CD4-positive, alpha-beta T cell treated with Interleukin-15 for 1 hour (primary cell): ENCODE results near the gene PDAP1.
A peak's percentile ranks its signal among the peaks of the same experiment; 100 is the strongest.
"Not testable (repeated sequence)": the region's sequence is repeated elsewhere in the genome, so short reads cannot be mapped to it uniquely, and the experiment has no call there.

Experiments
- DNase-seq: peaks from one replicate; pipeline ENCODE4 v3.0.0-alpha.2; 2020

PDAP1 gene, protein sequence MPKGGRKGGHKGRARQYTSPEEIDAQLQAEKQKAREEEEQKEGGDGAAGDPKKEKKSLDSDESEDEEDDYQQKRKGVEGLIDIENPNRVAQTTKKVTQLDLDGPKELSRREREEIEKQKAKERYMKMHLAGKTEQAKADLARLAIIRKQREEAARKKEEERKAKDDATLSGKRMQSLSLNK

DNA sequence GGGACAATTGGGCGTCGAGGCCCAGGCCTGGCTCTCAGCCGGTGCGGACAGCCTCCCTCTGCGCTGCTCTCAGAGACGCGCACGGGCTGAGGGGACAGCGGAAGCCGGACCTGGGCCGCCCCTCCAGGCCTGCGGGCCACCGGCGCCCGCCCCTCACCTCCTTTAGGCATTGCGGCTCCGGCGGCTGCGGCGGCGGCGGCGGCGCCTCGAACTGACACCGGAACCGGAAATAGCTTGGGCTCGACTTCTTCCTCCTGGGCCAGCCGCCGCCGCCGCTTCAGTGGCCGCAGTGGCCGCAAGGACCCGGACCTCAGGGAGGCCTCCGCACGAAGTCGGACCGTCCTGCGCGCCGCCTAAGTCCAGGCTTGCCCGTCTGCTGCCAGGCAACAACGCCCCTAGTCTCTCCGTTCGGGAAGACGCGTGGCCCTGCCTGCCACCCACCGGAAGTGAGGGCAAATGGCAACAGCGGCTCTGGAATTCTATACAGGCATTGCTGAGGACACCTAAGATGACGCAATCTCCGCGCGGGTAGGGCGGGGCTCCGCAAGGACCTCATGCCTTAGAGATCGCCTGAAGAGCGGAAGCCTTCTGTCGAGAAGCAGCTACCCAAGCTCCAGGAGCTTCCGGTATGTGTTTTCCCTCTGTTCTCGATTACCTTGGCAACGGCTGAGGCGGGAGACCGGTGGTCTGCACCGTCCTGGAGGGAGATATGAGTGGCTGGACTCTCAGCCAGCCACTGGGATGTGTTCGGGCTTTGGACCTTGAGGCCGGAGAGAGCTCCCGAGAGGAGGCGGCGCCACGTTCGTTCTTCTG lies at the start of gene PDAP1, which contains the start of gene BUD31:
TSS of gene PDAP1 (minus strand) at position 219 of the 813 bp plus-strand sequence. CDS start at position 170, 49 bp downstream.
TSS of gene BUD31 (plus strand) at position 591 of the 813 bp plus-strand sequence. CDS start 2,124 bp downstream, outside the sequence.
- DNase-seq: peak; percentile 93

DNA sequence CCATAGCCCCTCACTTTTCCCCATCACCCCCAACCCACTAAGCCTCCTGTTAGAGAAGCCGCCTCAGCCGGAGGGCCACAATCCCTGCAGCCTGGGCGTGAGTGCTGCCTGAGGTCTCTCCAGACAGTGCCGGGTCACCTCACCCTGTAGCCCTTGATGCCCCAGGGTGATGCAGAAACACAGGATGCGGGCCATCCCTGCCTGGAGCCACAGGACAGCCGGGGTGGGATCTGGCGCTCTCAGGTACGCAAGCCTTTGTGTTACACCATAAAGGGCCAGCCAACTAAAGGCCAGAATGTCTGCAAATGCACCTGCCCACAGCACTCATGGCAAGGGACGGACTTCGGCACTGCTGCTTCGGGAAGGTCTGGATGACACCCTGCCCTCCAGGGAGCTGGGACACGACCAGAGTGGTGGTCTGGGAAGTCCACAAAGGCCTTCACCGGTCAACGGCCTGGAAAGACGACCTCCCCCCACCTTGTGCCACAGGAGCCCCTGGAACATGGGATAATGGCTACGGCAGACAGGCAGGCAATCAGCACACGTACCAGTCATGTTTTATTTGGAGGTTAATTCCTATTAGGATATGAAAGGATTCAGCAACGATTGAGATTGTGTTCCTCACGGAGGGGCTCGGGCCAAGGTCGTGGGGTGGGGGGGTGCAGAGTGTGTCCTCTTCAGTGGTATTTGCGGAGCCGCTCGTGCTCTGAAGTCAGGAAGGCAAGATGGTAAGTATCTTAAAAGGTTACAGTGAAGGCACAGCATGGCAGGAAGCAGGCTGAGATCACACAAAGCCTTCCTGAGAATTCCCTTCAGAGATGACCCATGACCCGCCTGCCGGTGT lies 49.5 kb upstream of the PDAP1 start:
- no peak for DNase-seq

DNA sequence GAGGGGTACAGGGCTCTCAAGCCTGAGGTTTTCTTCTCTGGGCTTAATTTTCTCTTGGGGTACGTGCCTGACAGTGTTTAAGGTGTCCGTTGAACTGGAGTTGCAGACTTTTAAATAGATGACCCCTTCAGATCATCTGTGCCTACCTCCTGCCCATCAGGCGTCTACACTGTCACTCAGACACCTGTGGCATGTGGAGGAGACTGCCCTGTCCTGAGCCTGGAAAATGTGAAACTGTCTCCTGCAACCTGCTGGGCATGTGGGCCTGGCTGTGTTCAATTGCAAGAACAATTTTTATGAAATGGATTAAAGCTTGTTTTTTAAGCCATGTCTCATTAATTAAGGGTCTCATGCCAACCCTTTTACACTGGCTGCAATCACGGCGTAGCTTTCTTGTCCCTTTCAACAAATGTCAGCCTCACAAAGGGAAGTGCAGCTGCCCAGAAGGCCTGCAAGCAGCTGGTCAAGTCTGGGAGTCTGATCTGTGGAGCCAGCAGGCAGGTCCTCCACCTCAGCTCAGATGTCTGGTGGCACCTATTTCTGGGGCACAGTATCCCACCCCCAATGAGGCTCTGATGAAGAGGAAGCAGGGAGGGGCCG lies 48.8 kb upstream of the PDAP1 start:
- no peak for DNase-seq

DNA sequence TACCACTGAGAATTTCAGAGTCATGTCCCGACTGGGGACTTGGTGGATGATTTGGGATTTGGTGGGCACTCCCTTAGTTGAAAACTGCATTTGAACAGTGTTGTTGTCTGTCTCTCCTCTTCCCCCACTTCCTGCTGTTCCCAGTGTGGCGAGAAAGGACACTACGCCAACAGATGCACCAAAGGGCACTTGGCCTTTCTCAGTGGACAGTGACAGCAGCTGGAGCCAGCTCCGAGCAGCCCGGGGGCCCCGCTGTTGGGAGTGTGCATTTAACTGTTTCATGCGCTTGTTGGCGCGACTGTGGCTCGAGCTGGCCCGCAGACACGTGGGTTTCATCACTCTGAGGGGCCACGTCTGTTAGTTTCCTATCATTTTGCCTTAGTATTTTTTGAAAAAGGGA lies 47.9 kb upstream of the PDAP1 start:
- DNase-seq: no peak

DNA sequence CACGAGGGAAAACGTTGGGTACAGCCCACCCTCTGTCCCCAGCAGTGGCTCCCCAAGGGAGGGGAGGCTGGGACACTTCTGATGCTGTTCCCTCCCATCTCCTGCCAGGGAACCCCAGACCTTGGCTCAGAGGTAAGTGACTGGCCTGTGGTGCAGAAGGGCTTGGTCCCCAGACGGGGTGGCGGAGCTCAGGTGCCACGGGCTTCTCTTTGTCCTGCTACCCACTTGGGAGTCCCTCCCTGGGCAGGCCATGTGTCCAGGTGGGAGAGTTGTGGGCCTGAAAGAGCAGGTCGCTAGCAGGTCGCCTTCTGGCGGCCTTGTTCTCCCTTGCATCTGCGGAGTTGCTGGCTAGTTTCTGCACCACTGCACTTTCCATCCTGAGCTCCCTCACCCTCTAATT lies 47.5 kb upstream of the PDAP1 start:
- no peak for DNase-seq

DNA sequence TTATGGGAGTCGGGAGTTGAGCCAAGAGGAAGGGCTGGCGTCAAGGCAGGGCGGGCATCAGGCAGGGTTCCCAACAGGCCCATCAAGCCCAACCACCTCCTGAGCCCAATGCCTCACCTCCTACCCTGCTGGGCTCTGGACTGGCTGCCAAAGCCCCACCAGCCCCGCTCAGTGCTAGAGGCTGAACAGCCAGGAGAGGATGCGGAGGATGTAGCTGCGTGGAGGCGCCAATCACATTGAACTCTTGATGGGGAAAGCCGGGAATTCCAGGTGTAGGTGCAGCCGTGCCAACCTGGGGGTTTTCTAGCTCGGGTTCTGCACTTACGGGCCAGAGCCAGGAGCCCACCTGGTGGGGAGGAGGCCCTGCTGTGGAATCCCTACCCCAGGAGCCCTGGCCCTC lies 44.7 kb upstream of the PDAP1 start:
- no peak for DNase-seq

DNA sequence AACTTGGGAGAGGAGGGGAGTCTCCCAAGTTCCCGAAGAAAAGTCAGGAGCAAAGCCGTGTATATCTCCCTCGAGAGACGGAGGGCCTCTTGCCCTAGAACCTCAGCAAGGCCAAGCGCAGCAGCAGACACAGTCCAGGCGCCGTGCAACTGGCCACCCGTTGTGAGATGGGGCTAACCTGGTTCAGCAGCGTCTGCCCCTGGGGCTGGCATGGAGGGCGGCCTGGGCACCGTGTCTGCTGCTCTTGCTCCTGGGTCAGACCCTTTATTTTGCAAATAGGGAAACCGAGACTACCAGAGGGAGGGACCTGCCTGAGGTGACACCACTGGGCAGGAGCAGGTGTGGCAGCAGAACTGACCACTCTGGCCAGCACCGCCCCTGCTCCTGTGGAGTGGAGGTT lies 44.1 kb upstream of the PDAP1 start:
- no peak for DNase-seq

DNA sequence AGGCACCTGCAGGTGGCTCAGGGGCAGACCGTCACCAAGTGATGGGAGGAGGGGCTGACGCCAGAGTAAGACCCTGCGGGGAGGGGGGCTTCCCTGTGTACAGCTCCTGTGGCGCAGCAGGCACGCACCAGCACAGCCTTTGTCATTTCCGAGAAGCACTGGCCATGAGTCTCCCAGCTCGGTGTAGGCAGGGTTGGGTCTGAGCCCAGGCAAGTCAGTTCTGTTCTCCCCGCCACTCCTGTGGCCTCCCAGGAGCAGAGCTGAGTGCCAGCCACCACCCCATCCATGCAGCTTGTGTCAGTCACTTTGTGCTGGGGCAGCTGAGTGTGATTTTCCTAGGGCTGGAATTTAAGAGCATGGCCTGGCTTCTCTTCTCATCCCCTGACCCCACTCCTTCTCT lies 43.5 kb upstream of the PDAP1 start:
- no peak for DNase-seq

DNA sequence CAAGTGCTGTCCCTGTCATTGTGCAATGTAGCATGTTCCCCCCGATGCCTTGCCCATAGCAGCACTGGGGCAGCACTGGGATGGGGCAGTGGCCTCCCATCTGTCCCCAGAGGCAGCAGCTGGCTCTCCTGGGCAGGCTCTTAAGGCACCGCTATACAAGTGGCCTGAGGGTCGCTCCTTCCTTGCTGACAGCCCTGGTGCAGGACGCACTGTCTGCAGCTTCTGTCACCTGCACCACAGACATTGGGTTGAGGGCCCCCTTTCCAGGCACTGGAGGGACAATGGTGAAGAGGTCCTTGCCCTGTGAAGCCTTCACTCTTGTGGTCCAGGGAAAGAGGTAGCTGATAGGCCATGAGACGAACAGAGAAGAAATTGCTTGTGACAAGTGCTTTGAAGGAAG lies 40.9 kb upstream of the PDAP1 start:
- DNase-seq: no peak

DNA sequence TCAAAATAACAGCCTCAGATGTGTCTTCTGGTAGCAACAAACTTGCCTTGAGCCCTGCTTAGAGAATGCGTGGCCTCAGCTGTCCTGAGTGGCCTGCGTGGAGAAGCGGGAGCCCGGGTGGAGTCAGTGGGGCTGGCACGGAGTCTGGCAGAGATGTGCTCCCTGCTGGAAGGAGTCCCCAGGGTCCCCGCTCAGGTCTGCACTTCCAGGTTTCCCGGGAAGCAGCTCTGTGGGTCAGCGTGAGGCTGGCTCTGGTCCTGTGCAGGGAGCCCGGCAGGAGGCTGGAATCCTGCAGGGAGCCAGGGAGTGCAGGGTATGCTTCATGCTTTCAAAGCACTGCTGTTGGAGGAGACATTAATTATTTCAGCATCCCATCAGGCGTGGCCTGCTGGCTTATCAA lies 40.5 kb upstream of the PDAP1 start:
- DNase-seq: no peak

DNA sequence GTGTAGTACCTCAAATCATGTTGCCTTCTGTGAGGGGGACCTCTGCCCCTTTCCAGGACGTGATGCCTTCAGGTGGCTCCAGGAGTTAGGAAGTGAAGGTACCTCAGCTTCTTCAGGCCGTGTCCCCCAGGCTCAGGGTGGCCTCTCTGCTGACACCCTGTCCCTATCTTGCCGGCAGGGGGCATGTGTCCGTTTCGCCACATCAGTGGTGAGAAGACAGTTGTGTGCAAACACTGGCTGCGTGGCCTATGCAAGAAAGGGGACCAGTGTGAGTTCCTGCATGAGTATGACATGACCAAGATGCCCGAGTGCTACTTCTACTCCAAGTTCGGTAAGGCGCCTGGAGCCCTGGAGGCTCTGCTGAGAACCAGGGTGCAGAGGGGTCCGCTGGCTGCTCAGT lies 39.5 kb upstream of the PDAP1 start:
- no peak for DNase-seq

DNA sequence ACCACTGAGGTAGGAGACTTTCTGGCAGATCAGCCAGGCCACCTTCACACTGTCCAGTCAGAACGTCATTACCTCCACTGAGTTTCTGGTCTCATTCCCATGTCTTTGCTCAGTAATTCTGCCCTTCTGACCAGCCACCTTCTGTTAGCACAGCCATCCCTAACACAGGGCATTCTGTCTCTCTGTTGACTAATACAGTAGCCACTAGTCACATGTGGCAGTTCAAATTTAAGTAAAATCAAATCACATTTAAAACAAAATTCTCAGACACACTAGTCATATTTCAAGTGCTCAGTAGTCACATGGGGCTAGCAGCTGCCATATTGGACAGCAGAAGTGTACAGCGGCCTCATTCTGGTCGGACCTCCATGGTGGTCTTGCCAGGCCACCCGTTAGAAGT lies 37.7 kb upstream of the PDAP1 start:
- DNase-seq: no peak

DNA sequence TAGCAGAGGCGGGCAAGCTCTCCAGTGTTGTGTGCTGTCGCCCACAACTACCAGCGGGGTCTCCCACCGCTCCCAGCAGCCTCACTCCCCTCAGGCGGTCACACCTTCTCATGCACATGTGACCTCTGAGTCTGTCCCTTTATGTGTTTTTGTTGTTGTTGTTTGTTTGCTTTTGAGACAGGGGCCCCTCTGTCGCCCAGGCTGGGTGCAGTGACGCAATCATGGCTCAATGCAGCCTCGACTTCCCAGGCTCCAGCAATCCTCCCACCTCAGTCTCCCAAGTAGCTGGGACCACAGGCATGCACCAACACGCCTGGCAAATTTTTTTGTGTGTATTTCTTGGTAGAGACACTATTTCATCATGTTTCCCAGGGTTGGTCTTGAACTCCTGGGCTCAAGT lies 31.8 kb upstream of the PDAP1 start:
- no peak for DNase-seq

DNA sequence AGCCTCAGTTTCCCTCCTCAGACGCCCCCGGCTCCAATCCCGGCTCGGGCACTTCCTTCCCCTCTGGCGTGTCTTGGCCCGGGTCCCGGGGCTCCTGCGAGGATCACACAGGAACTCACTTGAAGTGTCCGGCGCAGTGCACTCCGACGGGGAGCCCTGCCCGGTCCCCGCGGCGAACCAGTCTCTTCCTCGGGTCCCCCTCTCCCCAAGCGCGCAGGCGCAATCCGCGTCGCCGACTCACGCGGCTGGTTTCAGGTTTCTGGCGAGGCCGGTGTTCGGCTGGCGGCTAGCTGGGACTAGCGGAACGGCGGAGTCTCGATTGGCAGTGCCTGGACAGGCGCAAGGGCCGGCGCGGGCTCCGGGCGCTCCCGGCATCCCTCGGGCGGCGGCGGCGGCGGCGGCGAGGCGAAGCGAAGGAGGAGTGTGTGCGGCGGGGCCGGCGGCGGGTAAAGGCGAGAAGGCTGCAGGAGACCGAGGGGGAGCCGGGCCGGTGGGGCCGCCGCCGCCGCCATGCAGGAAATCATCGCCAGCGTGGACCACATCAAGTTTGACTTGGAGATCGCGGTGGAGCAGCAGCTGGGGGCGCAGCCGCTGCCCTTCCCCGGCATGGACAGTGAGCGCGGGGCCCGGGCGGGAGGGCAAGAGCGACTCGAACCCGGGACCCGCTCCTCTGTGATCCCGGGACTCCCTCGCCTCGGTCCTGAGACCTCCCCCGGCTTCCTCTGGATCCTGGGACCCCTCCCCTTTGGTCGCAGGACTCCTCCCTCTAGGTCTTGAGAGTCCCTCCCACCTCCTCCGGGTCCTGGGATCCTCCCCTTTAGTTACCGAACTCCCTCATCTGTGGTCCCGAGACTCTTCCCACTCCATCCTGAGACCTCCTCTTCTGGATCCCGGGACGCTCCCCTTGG lies 30.4 kb upstream of the PDAP1 start, which contains the start of the genes CPSF4 and PTCD1:
TSS of gene CPSF4 (plus strand) at position 371 of the 908 bp plus-strand sequence. CDS start at position 511, 140 bp downstream.
TSS of gene PTCD1 (minus strand) at position 226 of the 908 bp plus-strand sequence. CDS start 3,556 bp downstream, outside the sequence.
- DNase-seq: peak; percentile 93

DNA sequence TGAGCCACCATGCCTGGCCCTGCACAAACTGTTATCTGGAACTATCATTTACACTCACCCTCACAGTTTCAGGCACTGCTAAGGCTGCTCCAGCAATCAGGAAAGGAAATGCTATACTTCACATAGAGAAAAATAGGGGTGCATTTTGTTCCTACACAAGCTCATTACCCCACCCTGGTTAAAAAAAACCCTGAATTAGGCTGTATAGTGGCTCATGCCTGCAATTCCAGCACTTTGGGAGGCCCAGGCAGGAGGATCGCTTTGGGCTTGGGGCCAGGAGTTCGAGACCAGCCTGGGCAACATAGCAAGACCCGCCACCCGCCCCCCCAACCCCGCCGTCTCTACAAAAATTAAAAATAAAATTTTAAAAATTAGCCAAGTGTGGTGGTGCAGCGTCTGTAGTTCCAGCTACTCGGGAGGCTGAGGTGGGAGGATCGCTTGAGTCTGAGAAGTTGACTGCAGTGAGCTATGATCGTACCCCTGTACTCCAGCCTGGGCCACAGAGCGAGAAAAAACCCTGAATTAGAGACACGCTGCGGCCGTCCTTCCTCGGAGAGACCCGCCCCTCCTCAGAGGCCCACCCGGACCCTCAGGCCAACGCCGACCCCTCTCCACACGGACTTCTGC lies 29.7 kb upstream of the PDAP1 start:
- DNase-seq: no peak

DNA sequence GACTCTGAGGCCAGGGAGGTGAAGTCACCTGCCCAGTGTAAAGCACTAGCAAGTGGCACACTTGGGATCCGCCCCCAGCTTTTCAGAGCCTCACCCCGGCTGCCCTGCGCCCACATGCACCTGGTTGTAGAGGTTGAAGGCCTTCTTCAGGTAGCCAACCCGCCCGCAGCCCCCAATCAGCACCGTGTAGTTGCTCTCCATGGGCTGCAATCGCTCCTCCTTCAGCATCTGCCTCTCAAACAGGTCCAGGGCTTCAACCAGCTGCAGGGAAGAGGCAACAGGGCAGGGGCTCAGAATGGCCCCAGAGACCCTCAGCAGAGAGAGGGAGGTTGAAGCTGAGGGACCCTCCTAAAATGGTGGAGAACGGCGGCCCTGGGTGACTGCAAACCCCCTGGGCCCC lies 24.8 kb upstream of the PDAP1 start:
- DNase-seq: no peak

DNA sequence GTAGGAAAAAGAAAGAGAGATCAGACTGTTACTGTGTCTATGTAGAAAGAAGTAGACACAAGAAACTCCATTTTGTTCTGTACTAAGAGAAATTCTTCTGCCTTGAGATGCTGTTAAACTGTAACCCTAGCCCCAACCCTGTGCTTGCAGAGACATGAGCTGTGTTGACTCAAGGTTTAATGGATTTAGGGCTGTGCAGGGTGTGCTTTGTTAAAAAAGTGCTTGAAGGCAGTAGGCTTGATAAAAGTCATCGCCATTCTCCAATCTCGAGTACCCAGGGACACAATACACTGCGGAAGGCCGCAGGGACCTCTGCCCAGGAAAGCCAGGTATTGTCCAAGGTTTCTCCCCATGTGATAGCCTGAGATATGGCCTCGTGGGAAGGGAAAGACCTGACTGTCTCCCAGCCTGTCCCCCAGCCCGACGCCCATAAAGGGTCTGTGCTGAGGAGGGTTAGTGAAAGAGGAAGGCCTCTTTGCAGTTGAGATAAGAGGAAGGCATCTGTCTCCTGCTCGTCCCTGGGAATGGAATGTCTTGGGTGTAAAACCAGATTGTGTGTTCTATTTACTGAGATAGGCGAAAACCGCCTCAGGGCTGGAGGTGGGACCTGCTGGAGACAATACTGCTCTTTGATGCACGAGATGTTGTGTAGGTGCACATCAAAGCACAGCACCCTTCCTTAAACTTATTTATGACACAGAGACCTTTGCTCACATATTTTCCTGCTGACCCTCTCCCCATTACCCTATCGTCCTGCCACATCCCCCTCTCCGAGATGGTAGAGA lies 23.6 kb upstream of the PDAP1 start:
- not testable (repeated sequence) for DNase-seq

DNA sequence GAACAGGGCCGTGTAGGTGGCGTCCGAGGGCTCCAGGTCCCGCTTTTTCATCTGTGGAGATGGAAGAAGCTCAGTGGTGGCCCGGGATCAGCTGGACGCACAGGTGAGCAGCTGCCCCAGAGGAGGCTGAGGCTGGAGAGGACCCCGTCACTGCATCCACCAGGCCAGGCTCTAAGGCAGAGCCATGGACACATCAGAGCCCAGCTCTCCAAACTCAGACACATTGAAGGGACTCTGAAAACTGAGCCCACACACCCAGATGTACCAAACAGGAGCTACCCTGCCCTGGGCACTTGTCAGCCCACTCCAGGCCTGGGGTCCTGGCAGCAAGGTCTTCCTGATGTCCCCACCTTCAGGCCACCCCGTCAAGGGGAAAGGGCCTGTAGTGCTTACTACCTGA lies 21.4 kb upstream of the PDAP1 start:
- DNase-seq: no peak

DNA sequence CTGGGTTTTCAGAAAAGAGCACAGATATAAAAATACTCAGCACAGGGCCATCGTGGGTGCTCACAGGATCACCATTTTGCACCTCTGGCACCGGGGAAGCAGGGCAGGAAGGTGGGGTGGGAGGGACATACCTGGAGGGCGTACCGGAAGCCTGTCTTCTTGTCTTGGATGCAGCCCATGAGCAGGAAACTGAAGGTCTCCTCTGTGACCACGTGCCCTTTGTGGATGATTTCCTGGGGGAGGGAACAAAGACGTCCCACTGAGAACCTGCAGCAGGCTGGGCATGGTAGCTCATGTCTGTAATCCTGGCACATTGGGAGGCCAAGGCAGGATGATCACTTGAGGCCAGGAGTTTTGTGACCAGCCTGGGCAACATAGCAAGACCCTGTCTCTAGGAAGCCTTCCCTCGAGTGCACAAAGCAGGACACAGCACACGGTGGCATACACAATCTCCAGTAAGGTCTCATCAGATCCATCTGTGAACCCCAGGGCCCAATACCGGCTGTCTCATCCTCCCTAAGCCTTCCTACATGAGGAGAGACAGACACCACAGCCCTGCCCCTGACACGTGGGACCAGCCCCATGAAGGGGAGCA lies 20.7 kb upstream of the PDAP1 start:
- no peak for DNase-seq
